Measurements from ENCODE around the gene HS3ST5. TPM values are rescaled to one million over a fixed set of nuclear protein-coding genes. Genes with fewer than 3 reads are reported as not detected.

Gene HS3ST5
- total RNA-seq, 1 experiment from 2014 or later: 14.4 TPM

DNA sequence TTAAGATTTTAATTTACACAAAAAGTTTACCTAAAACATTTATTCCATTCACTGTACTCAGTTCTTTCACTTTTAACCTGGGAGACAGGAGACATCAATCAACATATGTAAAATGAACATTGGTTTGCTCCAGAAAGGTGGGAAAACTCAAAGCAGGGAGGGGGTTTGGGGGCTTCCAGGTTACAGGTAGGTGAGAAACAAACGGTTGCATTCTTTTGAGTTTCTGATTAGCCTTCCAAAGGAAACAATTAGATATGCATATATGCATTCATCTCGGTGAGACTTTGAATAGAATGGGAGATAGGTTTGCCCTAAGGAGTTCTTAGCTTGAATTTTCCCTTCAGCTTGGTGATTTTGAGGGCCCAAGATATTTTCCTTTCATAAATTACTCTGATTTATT, 333.6 kb downstream of the HS3ST5 start:
- TF ChIP-seq, protein P1, sequence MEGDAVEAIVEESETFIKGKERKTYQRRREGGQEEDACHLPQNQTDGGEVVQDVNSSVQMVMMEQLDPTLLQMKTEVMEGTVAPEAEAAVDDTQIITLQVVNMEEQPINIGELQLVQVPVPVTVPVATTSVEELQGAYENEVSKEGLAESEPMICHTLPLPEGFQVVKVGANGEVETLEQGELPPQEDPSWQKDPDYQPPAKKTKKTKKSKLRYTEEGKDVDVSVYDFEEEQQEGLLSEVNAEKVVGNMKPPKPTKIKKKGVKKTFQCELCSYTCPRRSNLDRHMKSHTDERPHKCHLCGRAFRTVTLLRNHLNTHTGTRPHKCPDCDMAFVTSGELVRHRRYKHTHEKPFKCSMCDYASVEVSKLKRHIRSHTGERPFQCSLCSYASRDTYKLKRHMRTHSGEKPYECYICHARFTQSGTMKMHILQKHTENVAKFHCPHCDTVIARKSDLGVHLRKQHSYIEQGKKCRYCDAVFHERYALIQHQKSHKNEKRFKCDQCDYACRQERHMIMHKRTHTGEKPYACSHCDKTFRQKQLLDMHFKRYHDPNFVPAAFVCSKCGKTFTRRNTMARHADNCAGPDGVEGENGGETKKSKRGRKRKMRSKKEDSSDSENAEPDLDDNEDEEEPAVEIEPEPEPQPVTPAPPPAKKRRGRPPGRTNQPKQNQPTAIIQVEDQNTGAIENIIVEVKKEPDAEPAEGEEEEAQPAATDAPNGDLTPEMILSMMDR (conservative IDR thresholded peaks at IDR 0.05): no peak
- Mint-ChIP-seq H3K36me3 (ENCODE audit: insufficient read depth in 1 of 3, low read depth in 3 of 3) (peaks cover 0 to 9% (median 2%) of the 10 kb centered on the region in 3 experiments; a peak in 2 of 7 replicates), H3K9me3 (peaks cover 2 to 3% of the 10 kb centered on the region in 2 experiments; a peak in 3 of 5 replicates), H3K27ac (peak overlapping the region in 2 of 3 experiments; percentile 74 to 78; a peak in 4 of 7 replicates), H3K27me3 (ENCODE audit: low read depth) (no peaks in the 10 kb centered on the region), H3K4me3 (no peak overlapping the region), H3K4me1 (peaks cover 16 to 49% of the 10 kb centered on the region in 2 experiments)
- H4K5ac ChIP-seq (ENCODE audit: insufficient read length, low read depth, low read length): no peak overlapping the region
- H4K91ac ChIP-seq (ENCODE audit: insufficient read length, low read depth, low read length): no peak overlapping the region
- no peak overlapping the region for H2BK15ac ChIP-seq (ENCODE audit: low read depth, low read length)
- no peak overlapping the region for H3K56ac ChIP-seq (ENCODE audit: insufficient read length, low read depth, low read length)
- peaks cover 18% of the 10 kb centered on the region; the same call in 1 of the 2 replicates for H3K4me1 ChIP-seq (ENCODE audit: insufficient read depth, low read length)
- H3K4ac ChIP-seq (ENCODE audit: low read depth, low read length): no peak overlapping the region
- no peak overlapping the region for H4K8ac ChIP-seq (replicated peaks; ENCODE audit: insufficient read length, low read depth, low read length)
- H2AFZ ChIP-seq (ENCODE audit: low read length): no peak overlapping the region
- H3K18ac ChIP-seq (ENCODE audit: insufficient read length, low read depth, low read length): no peak overlapping the region
- no peak overlapping the region for H2BK12ac ChIP-seq (ENCODE audit: insufficient read length, low read depth, low read length)
- no peaks in the 10 kb centered on the region for H3K79me2 ChIP-seq (ENCODE audit: insufficient read depth, low read length)
- no peaks in the 10 kb centered on the region for H3K27me3 ChIP-seq (ENCODE audit: insufficient read depth, low read length)
- H3T11ph ChIP-seq (ENCODE audit: low read length): no peak overlapping the region
- no peaks in the 10 kb centered on the region for H3K23me2 ChIP-seq (ENCODE audit: insufficient read length, low read depth, low read length, poor library complexity, severe bottlenecking)
- H2BK120ac ChIP-seq (ENCODE audit: low read depth, low read length, poor library complexity, severe bottlenecking): no peak overlapping the region
- H2AK5ac ChIP-seq (ENCODE audit: insufficient read length, low read length): no peak overlapping the region
- peak; percentile 42 for DNase-seq
- H3K27ac ChIP-seq (ENCODE audit: insufficient read length, low read depth, low read length): no peak overlapping the region
- H3K79me1 ChIP-seq (ENCODE audit: insufficient read depth, low read depth, low read length, poor library complexity, severe bottlenecking): no peaks in the 10 kb centered on the region
- H4K20me1 ChIP-seq (ENCODE audit: control insufficient read depth, insufficient read depth, insufficient read length): no peaks in the 10 kb centered on the region
- H3K23ac ChIP-seq (ENCODE audit: insufficient read length, low read depth, low read length): no peak overlapping the region
- no peak overlapping the region for H2BK20ac ChIP-seq (ENCODE audit: low read depth, low read length, poor library complexity, severe bottlenecking)
- H3K4me2 ChIP-seq (ENCODE audit: insufficient read depth, insufficient read length, low read length): no peak overlapping the region
- no peaks in the 10 kb centered on the region for H3K9me3 ChIP-seq (ENCODE audit: control insufficient read depth, low read depth, low read length)
- H2BK5ac ChIP-seq (ENCODE audit: insufficient read length, low read length): no peak overlapping the region
- WGBS (ENCODE audit: extremely low coverage, insufficient read length, low lambda C conversion rate): no CpG with 5 or more reads among the region's 2 CpGs
- H3K14ac ChIP-seq (ENCODE audit: insufficient read depth, low read length): no peak overlapping the region
- H3K9ac ChIP-seq (ENCODE audit: extremely low read depth, insufficient read length, low read length): no peak overlapping the region
